ENCODE results near the gene HCFC2.

DNA sequence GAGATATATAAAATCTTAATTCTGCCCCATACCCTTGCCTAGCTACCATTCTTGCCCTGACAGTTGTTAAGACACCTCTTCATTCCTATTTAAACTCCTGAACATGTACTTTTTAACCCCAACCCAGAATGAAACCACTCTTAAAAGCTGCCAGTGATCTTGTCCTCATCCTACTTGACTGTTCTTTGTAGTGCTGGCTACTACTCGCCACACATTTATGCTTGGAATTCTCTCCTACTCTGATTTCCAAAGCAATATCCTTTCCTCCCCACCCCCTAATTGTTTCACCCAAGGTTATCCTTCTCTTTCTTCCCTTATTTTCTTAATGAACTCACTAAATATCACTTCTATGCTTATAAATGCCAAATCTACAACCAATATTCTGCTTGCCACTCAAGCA, 69.5 kb downstream of the HCFC2 start:
- TF ChIP-seq EZH2 (IDR thresholded peaks at IDR 0.05; ENCODE audit: insufficient read depth, poor library complexity, severe bottlenecking) (no peak), EZH2phosphoT487 (IDR thresholded peaks at IDR 0.05; ENCODE audit: insufficient read depth, low read depth) (no peak)

Data from GM23248 (cell line).